ENCODE measurements around the gene XKR8. TPM values are rescaled to one million over a fixed set of nuclear protein-coding genes. Genes with fewer than 3 reads are reported as not detected.
A peak's percentile ranks its signal among the peaks of the same experiment; 100 is the strongest.

The XKR8 gene
- total and polyA plus RNA-seq, 9 of the 15 experiments (the other 6 are each of a cell fraction or from before 2014, with no cell fraction given) = 0.45 to 2.8 (median 1.7) TPM

DNA sequence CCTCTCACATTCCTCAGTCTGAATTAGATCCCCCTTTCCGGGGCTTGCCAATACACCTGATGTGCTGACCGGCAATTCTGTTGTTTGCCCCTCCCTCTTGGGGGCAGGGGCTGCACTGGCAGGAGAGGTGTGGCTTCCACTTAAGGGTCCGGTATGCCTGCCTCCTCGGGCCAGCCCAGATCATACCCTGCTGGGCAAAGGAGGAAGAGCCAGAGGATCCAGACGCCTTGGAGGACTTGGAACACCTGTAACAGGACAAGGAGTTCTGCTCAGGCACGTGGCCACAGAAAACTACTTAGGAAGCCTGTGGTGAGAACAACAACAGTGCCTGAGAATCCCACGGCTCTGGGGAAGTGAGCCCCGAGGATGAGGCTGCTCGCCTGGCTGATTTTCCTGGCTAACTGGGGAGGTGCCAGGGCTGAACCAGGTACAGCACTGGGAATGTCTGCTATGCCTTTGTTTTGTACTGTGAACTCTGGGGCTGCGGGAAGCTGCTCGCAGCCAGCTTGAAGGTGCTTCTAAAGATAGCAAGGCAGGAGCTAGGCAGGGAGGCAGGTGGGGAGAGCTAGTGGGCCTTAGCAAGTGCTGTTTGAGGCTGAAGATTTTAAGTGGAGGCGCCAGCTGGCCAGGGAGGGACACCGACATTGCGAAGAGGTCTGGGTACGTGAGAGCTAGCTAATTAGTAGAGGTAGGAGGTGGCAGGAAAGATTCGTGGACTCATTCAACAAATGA lies 24.8 kb upstream of the XKR8 start, which contains the start of gene SMPDL3B (continued):
- no peak for TF ChIP-seq TAF1 (IDR thresholded peaks at IDR 0.05; ENCODE audit: control insufficient read depth, extremely low read depth, insufficient read depth, low read length, severe bottlenecking)
- TF ChIP-seq TFAP4 (CRISPR knock-in tag; IDR thresholded peaks at IDR 0.05; ENCODE audit: borderline replicate concordance) = 0 out of 2 replicates have a peak, but pooled peaks have one; percentile 17
- peak; percentile 82 for TF ChIP-seq L3MBTL2 (IDR thresholded peaks at IDR 0.05)
- TF ChIP-seq MGA (IDR thresholded peaks at IDR 0.05) = peak; percentile 74
- no peak for TF ChIP-seq RBM15 (IDR thresholded peaks at IDR 0.05; ENCODE audit: insufficient read depth, low read length)
- no peak for TF ChIP-seq STAT6 (CRISPR knock-in tag; IDR thresholded peaks at IDR 0.05)
- TF ChIP-seq ELF1 (tag; IDR thresholded peaks at IDR 0.05) = no peak
- TF ChIP-seq BHLHE40 (IDR thresholded peaks at IDR 0.05; ENCODE audit: low read length) = no peak
- no peak for TF ChIP-seq MYNN (IDR thresholded peaks at IDR 0.05)
- TF ChIP-seq MYNN (CRISPR knock-in tag; IDR thresholded peaks at IDR 0.05) = peak; percentile 29; the same call in 1 of the 2 replicates
- TF ChIP-seq RCOR1 (IDR thresholded peaks at IDR 0.05; ENCODE audit: borderline replicate concordance in 1 of 2, low read depth in 2 of 2, low read length in 2 of 2) = 0 out of 4 replicates have a peak, but pooled peaks of 1 of the 2 experiments have one; percentile 9
- no peak for TF ChIP-seq HDAC1 (IDR thresholded peaks at IDR 0.05)
